NB4 (cell line): ENCODE results near the gene CAPZA3.

Source experiments
- POLR2A ChIP-seq: IDR thresholded peaks from 2 replicates; pipeline ENCODE4 v1.6.1; 2011; ENCODE audit warnings: mild to moderate bottlenecking; ENCODE audit not compliant: insufficient read length; ENCODE audit errors: extremely low read depth
- TF ChIP-seq, protein P1 (sequence below): IDR thresholded peaks from one replicate; pipeline ENCODE4 v1.5.1; 2012; ENCODE audit warnings: low read depth, low read length

DNA sequence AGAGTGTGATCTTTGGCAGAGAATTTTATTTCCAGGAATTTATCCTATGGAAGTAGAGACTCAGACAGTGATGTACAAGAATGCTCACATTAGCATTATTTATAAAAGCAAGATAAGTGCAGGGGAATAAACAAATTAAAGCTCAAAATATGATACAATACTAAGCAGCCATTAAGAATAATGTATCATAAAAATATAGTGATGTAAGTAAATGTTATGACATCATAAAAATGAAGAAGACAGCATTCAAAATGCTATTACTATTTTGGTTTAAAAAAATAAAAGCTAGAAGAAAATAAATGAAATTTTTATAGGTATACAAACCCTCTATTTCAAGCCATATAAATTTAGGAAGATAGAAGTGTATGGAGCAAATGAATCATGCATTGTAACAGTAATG is 17.2 kb upstream of the CAPZA3 start:
- TF ChIP-seq, protein P1, sequence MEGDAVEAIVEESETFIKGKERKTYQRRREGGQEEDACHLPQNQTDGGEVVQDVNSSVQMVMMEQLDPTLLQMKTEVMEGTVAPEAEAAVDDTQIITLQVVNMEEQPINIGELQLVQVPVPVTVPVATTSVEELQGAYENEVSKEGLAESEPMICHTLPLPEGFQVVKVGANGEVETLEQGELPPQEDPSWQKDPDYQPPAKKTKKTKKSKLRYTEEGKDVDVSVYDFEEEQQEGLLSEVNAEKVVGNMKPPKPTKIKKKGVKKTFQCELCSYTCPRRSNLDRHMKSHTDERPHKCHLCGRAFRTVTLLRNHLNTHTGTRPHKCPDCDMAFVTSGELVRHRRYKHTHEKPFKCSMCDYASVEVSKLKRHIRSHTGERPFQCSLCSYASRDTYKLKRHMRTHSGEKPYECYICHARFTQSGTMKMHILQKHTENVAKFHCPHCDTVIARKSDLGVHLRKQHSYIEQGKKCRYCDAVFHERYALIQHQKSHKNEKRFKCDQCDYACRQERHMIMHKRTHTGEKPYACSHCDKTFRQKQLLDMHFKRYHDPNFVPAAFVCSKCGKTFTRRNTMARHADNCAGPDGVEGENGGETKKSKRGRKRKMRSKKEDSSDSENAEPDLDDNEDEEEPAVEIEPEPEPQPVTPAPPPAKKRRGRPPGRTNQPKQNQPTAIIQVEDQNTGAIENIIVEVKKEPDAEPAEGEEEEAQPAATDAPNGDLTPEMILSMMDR, result no peak
- TF ChIP-seq POLR2A, result no peak
